ENCODE data around the gene ZNF185.
A peak's percentile ranks its signal among the peaks of the same experiment; 100 is the strongest.
"Not testable (repeated sequence)": the region's sequence is repeated elsewhere in the genome, so short reads cannot be mapped to it uniquely, and the experiment has no call there.

ZNF185 gene

DNA sequence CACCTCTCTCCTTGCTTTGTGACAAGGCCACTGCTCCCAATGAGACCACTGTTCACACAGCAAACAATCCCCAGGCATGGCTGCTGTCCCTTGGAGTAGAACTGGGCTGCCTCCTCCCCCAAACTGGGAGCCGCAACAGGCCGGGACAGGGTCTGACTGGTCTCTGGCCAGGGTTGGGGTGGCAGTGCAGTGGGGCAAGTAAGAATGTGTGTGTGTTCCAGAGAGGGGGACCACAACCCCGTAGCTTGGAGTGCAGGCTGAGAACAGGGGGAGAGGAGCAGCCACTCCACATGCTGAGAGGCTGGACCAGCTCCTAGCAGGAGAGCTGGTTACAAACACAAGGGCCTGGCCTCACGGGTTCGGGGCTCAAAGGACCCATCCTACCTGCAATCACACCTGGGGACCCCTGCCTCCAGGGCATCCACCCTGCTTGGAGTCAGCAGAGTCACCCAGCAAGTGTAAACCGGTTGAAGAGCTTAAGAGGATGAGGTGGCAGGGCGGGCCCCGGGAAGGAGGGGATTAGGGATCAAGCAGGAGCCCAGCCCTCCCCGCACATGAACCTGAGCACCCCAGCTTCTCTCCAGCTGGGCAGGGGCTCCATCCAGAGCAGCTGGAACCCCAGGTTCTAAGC lies 3.8 kb upstream of the ZNF185 start:
- DNase-seq (ENCODE audit: low read depth), result no peak
- no peak overlapping the region for H3K4me3 ChIP-seq (ENCODE audit: low read depth, low read length)

- no peak overlapping the region for H3K4me3 ChIP-seq (ENCODE audit: low read depth, low read length)
- no peak for DNase-seq (ENCODE audit: low read depth)
These were observed 2.7 kb upstream of the ZNF185 start for GRCh38 chrX:152895121-152895520.

DNA sequence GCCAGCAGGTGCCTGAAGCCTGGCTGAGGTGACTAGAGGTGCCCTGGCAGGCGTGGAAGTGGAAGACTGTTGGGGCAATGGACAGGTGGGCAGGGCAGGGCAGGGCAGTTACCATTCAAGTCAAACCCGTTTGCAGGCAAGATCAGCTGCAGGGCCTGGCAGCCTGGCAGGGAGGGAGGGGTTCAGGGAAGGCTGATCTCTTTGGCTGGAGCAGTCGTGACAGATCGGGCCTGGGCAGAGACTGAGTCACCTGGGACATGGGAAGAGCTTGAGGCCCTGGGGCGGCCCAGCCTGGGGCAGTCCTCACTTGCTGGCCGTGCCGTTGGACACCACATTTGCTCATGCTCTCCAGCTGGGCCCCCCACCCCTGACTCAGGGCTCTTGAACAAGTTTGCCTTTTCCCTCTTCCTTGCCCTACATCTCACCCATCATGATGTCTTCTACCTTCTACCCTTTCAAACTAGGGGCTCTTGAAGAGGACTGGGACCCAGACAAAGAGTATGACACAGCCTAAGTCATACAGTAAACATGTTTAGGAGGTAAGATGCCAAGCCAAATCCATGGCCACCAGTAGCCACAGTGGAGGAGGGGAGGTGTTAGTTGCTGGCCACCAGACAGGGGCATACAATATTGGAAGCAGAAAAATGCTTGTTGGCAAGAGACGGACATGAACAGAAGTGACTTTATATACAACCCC lies 2.0 kb upstream of the ZNF185 start:
- no peak for DNase-seq (ENCODE audit: low read depth)
- H3K4me3 ChIP-seq (ENCODE audit: low read depth, low read length), result no peak overlapping the region

- H3K4me3 ChIP-seq (ENCODE audit: low read depth, low read length), result no peak overlapping the region
- no peak for DNase-seq (ENCODE audit: low read depth)
These were observed 1.4 kb upstream of the ZNF185 start for GRCh38 chrX:152896450-152896849.

DNA sequence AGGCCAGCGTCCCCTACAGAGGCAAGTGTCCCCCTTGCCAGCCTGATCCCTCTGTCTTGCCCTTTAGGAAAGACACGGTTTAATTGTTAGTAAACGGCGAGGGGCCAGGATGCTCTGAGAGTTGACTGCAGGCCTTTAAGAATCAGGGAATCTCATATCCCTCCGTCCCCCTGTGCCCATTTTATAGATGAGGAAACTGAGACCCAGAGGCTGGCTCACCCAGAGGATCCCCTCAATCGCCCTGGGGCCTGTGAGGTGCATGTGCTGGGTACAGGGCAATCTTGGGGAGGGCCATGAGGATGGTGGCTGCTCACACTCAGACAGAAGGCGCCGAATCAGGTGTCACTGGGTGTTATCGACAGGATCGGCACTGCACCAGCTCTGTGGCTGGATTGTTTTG lies 575 bp downstream of the ZNF185 start:
- peak overlapping the region; percentile 47 for H3K4me3 ChIP-seq (ENCODE audit: low read depth, low read length)

DNA sequence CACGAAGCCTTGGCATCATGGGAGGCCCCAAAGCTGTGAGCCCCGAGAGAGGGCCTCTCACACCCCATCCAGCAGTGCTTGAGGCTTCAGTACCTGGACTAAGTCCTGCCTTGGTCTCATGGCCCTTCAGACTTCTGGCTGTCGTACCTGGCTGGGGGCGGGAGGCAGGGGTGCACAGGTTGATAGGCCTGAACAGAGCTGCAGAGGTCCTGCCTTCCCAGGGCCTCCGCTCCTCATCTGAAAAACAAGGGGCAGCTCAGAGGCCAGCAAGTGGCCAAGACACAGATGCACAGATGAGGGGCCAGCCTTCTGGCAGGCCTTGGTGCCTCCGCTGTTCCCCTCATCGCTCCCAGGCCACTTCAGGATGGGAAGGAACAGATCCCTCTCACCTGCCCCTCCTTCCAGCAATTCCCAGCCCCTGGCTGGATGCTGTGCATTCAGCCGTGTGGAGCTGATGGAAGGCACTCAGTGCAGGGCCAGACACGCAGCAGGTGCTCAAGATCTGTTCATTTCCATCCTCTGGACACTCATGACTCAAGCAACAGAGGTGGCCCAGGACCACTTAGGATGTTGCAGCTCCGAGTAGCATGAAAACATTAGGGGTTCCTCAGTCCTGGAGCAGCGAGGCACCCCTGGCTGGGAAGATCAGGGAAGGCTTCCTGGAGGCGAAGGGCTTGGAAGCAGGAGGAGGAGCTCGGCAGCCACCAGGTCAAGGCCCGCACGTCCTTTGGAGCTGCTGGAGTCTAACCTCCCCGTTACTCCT lies 1.4 kb downstream of the ZNF185 start:
- H3K4me3 ChIP-seq (ENCODE audit: low read depth, low read length), result no peak overlapping the region
- DNase-seq (ENCODE audit: low read depth), result no peak

More for the DNA sequence above, 575 bp downstream of the ZNF185 start:
- DNase-seq (ENCODE audit: low read depth), result no peak

GRCh38 chrX:152899874-152900719 lies 2.2 kb downstream of the ZNF185 start:
- no peak overlapping the region for H3K4me3 ChIP-seq (ENCODE audit: low read depth, low read length)
- no peak for DNase-seq (ENCODE audit: low read depth)

- H3K4me3 ChIP-seq (ENCODE audit: low read depth, low read length), result no peak overlapping the region
- DNase-seq (ENCODE audit: low read depth), result no peak
These were observed 3.1 kb downstream of the ZNF185 start for GRCh38 chrX:152900937-152901445.

- no peak overlapping the region for H3K4me3 ChIP-seq (ENCODE audit: low read depth, low read length)
- no peak for DNase-seq (ENCODE audit: low read depth)
These were observed 4.1 kb downstream of the ZNF185 start for GRCh38 chrX:152901816-152902501.

DNA sequence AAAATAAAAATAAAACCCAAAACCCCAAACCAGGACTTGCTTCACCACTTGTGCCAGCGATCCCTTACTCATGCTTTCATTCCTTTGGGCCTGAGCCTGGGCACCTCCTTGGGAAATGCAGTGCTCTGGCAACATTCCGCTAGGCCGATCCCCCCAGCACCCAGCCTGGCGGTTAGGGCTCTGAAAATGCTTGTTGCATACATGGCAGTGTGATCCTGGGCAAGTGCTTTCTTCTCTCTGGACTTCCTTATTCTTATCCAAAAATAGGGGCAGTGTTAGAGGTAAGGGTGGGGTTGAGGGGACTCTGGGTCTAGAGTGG lies 4.6 kb downstream of the ZNF185 start:
- no peak overlapping the region for H3K4me3 ChIP-seq (ENCODE audit: low read depth, low read length)
- DNase-seq (ENCODE audit: low read depth), result no peak

- no peak overlapping the region for H3K4me3 ChIP-seq (ENCODE audit: low read depth, low read length)
- no peak for DNase-seq (ENCODE audit: low read depth)
These were observed 5.7 kb downstream of the ZNF185 start for GRCh38 chrX:152903589-152903988.

GRCh38 chrX:152904151-152905080 lies 6.5 kb downstream of the ZNF185 start:
- H3K4me3 ChIP-seq (ENCODE audit: low read depth, low read length), result no peak overlapping the region
- DNase-seq (ENCODE audit: low read depth), result peak; percentile 53

DNA sequence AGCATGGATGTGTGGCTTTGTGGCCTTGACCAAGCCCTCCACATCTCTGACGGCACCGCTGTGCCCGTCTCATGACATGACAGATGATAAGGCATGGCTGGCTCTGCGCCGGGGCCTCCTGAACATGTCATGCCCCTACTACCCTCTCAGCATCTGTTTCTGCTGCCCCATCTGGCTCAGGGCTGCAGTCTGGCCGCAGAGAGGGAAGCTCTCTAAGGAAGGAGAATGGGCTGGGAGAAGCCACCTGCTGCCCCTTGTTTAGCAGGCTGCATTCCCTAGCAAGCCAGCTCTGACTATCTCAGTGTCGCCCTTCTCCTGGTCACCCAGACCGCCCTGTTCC lies 7.2 kb downstream of the ZNF185 start:
- DNase-seq (ENCODE audit: low read depth), result no peak

DNA sequence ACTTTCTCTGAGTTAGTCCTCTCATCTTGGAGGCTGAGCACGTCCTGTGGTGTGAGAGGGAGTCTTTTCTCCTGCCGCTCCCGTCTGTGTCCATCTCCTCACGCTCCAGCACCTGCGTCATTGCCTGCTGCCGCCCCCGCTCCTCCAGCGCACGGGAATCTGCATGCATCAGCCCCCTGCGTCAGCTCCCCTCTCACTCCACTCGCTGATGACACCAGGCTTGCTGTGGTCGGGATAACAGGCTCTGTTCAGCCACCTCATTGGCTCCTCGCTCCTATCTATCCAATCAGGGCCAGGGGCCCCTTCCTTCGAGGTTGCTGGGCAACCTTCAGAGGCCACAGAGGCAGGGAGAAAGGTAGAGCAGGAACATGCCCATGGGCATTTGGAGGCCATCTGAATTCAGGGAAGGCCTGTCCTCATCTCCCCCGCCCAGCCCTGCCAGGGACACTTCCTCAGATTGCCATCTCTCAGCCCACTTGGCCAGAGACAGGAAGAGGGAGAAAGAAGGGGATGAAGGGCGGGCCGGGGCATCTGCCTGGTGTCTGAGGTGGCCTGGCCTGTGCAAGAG lies 9.3 kb downstream of the ZNF185 start:
- H3K4me3 ChIP-seq (ENCODE audit: low read depth, low read length), result no peak overlapping the region
- peak; percentile 90 for DNase-seq (ENCODE audit: low read depth)

More for the DNA sequence above, 7.2 kb downstream of the ZNF185 start:
- no peak overlapping the region for H3K4me3 ChIP-seq (ENCODE audit: low read depth, low read length)

GRCh38 chrX:152908486-152908885 lies 10.6 kb downstream of the ZNF185 start:
- no peak overlapping the region for H3K4me3 ChIP-seq (ENCODE audit: low read depth, low read length)
- no peak for DNase-seq (ENCODE audit: low read depth)

DNA sequence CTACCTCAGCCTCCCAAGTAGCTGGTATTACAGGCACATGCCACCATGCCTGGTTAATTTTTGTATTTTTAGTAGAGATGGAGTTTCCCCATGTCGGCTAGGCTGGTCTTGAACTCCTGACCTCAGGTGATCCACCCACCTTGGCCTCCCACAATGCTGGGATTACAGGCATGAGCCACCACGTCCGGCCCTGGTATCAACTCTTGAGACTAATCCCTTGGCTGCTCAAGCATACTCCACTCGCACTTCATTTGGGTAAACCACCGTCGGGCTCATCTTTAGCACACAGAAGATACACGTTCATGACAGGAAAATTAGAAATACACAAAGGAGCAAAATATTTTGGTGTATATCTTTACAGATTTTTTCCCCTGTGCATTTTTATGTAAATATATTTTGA lies 12.2 kb downstream of the ZNF185 start:
- H3K4me3 ChIP-seq (ENCODE audit: low read depth, low read length); DNase-seq (ENCODE audit: low read depth): not testable (repeated sequence)

DNA sequence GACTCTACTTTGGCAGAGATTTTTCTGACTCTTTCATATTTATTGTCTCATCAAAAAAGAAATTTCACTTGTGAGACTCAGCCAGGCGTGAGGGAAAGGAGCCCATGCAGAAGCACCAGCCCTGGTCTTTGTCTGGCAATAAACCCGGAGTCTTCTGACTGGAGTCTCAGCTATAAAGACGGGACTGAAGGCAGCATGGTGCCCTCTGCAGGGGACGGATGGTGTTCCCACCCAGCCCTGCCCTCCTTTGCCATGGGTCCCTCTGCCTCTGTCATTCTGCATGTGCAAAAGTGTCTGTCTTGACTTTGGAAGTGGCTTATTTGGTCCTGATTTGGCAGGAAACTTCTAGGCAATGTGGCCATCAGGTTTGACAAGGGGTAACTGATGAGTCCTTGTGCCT lies 14.2 kb downstream of the ZNF185 start:
- H3K4me3 ChIP-seq (ENCODE audit: low read depth, low read length), result no peak overlapping the region
- no peak for DNase-seq (ENCODE audit: low read depth)

DNA sequence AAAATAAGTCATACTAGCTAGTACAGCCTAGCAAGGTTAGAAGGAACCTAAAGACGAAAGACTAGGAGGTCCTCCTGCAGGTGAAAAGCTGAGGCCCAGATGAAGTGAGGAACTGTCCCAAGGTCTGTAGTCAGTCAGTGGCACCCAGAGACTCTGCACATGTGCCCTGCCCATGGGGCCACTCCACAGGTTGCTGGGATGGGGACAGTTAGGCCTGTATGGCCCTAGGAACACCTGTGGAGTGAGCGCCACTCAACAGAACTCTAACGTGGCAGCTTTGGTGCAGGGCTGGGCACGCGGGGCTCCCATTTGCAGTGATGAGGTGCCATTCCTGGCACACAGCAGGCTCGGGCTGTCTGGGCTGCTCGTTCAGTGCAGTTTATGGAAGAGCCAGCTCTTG lies 14.8 kb downstream of the ZNF185 start:
- H3K4me3 ChIP-seq (ENCODE audit: low read depth, low read length), result no peak overlapping the region
- no peak for DNase-seq (ENCODE audit: low read depth)
